Endothelial cell of umbilical vein (primary cell): Measurements from ENCODE around the gene ADAMTSL5. TPM values are rescaled to one million over a fixed set of nuclear protein-coding genes. Genes with fewer than 3 reads are reported as not detected.
"Not testable (repeated sequence)": the region's sequence is repeated elsewhere in the genome, so short reads cannot be mapped to it uniquely, and the experiment has no call there.

ENCODE experiments used
- BruUV-seq: library from RNA; stranded (reverse); fragments of 400-500 nt; replicated peaks from 2 replicates; lab custom pipeline; 2021; lab: Mats Ljungman, UMichigan
- CTCF ChIA-PET: fragments of 300-600, 350-600 bp; sonication (Branson Sonifier 250); formaldehyde crosslinking; loops from one replicate; lab custom pipeline; 2021; ENCODE audit warnings: antibody characterized with exemption, inconsistent platforms; lab: Charles Lee
- POLR2A ChIA-PET: fragments of 300-600, 350-600 bp; sonication (Branson Sonifier 250); formaldehyde crosslinking; loops from one replicate; lab custom pipeline; 2021; ENCODE audit warnings: antibody characterized with exemption, inconsistent platforms; lab: Charles Lee
- DNase-seq: peaks from one replicate; pipeline ENCODE4 v3.0.0-alpha.2; 2011; ENCODE audit warnings: low read depth, low spot score
- FAIRE-seq: peaks from 2 replicates; lab custom pipeline; 2011; peaks lifted over from hg19 to GRCh38; lab: Jason Lieb, UNC
- H2AFZ ChIP-seq: 2 replicates; pipeline ENCODE4 v1.6.0; 2012; ENCODE audit warnings: low read depth, low read length, control low read depth, inconsistent platforms
- H3K27ac ChIP-seq: 2 replicates; pipeline ENCODE4 v1.5.1; 2011; ENCODE audit warnings: low read depth, mild to moderate bottlenecking, control low read depth, low read length, moderate library complexity; ENCODE audit not compliant: insufficient read depth
- H3K27me3 ChIP-seq, 2 experiments: 2 replicates each; pipeline versions ENCODE4 v1.6.0 to v1.6.1; 2011; ENCODE audit warnings: low read length in 2 of 2, mixed read lengths in 1 of 2; ENCODE audit not compliant: control insufficient read depth in 2 of 2, insufficient read depth in 2 of 2
- H3K36me3 ChIP-seq, 2 experiments: 2 replicates in 1 of 2; 3 replicates in 1 of 2; pipeline ENCODE4 v1.5.1; 2011; ENCODE audit warnings: low read length in 2 of 2, mild to moderate bottlenecking in 1 of 2, moderate library complexity in 1 of 2; ENCODE audit not compliant: control insufficient read depth in 2 of 2, insufficient read depth in 2 of 2; ENCODE audit errors: extremely low read depth in 1 of 2
- H3K4me1 ChIP-seq: 3 replicates; pipeline ENCODE4 v1.5.1; 2011; ENCODE audit warnings: mild to moderate bottlenecking, low read length; ENCODE audit not compliant: control insufficient read depth, insufficient read depth; ENCODE audit errors: extremely low read depth
- H3K4me2 ChIP-seq: 2 replicates; pipeline ENCODE4 v1.6.1; 2011; ENCODE audit warnings: low read length, control low read depth, mixed read lengths; ENCODE audit not compliant: insufficient read depth
- H3K4me3 ChIP-seq, 3 experiments: fragments of 200-600 bp in 1 of 3; sonication (generic), shearing (Covaris generic) in 1 of 3; replicated peaks in 1 of 3; 2 replicates each; pipeline ENCODE4 v1.5.1; 2011 to 2016; ENCODE audit warnings: control low read depth in 3 of 3, low read length in 3 of 3, mild to moderate bottlenecking in 2 of 3, inconsistent platforms in 1 of 3, low read depth in 1 of 3, moderate library complexity in 1 of 3; ENCODE audit not compliant: insufficient read depth in 1 of 3
- H3K79me2 ChIP-seq: 2 replicates; pipeline ENCODE4 v1.6.0; 2012; ENCODE audit warnings: low read length, inconsistent platforms; ENCODE audit not compliant: control insufficient read depth, insufficient read depth
- H3K9ac ChIP-seq: replicated peaks from 2 replicates; pipeline ENCODE3; 2011; ENCODE audit warnings: low read length, control low read depth; ENCODE audit not compliant: insufficient read depth; ENCODE audit errors: extremely low read depth
- H3K9me1 ChIP-seq: replicated peaks from 3 replicates; pipeline ENCODE4 v1.6.0; 2011; ENCODE audit warnings: mild to moderate bottlenecking, low read length; ENCODE audit not compliant: control insufficient read depth, insufficient read depth; ENCODE audit errors: extremely low read depth
- H3K9me3 ChIP-seq: replicated peaks from 2 replicates; pipeline ENCODE4 v1.5.1; 2012; ENCODE audit warnings: low read length, inconsistent platforms; ENCODE audit not compliant: control insufficient read depth, insufficient read depth
- H4K20me1 ChIP-seq: replicated peaks from 2 replicates; pipeline ENCODE3; 2011; ENCODE audit warnings: mild to moderate bottlenecking, low read length; ENCODE audit not compliant: control insufficient read depth, insufficient read depth; ENCODE audit errors: extremely low read depth
- EZH2 ChIP-seq: IDR thresholded peaks from 2 replicates; pipeline ENCODE4 v1.6.1; 2012; ENCODE audit warnings: borderline replicate concordance, low read depth, mild to moderate bottlenecking, moderate library complexity, low read length, inconsistent platforms; ENCODE audit not compliant: severe bottlenecking
- FOS ChIP-seq: IDR thresholded peaks from 2 replicates; pipeline ENCODE4 v1.6.1; 2011; ENCODE audit warnings: mild to moderate bottlenecking, low read length, moderate library complexity, borderline replicate concordance; ENCODE audit not compliant: insufficient read depth
- GATA2 ChIP-seq: IDR thresholded peaks from 2 replicates; pipeline ENCODE4 v1.7.0; 2011; ENCODE audit warnings: low read depth, mild to moderate bottlenecking, moderate library complexity, mixed read lengths, low read length; ENCODE audit not compliant: insufficient read length, insufficient read depth
- JUN ChIP-seq: IDR thresholded peaks from 2 replicates; pipeline ENCODE4 v1.6.1; 2011; ENCODE audit warnings: borderline replicate concordance, low read depth; ENCODE audit not compliant: insufficient read length, insufficient read depth
- MYC ChIP-seq: IDR thresholded peaks from one replicate; pipeline ENCODE4 v1.6.1; 2011; ENCODE audit warnings: mild to moderate bottlenecking, low read depth, low read length
- POLR2A ChIP-seq: IDR thresholded peaks from 2 replicates; pipeline ENCODE4 v1.6.1; 2012; ENCODE audit warnings: low read depth, mild to moderate bottlenecking, control low read depth, low read length
- POLR2AphosphoS5 ChIP-seq: IDR thresholded peaks from 2 replicates; pipeline ENCODE4 v1.6.1; 2012; ENCODE audit warnings: low read depth, mild to moderate bottlenecking, control low read depth, low read length, moderate library complexity; ENCODE audit not compliant: insufficient read depth
- dilution Hi-C: fragments of 300-500 bp; cut with MboI; formaldehyde crosslinking; loops from one replicate; pipeline ENCODE4 v1.15.0; 2019; ENCODE audit warnings: low sequenced_read_pairs; ENCODE audit not compliant: extremely low pct_ligation_motif_present
- intact Hi-C: fragments of 100-400 bp; cut with micrococcal nuclease; formaldehyde crosslinking; loops from one replicate; pipeline ENCODE4 v1.10.0; 2022
- polyA plus RNA-seq, 4 experiments: library from polyadenylated mRNA; depleted of rRNA in 3 of 4; stranded (reverse) in 3 of 4; unstranded in 1 of 4; fragments of >200 nt; gene quantifications; 2 replicates each; pipeline versions ENCODE4 v1.2.1 to v1.2.3, GENCODE V29; 2011 to 2012; ENCODE audit warnings: missing spikeins in 1 of 4
- total RNA-seq: library from RNA; stranded (reverse); gene quantifications from 2 replicates; pipeline ENCODE4 v1.2.3, GENCODE V29; 2021
- TF ChIP-seq, protein P1 (sequence below), 2 donors: IDR thresholded peaks; 1 replicate in 1 of 2; 2 replicates in 1 of 2; pipeline ENCODE4 v1.5.1; 2011; ENCODE audit warnings: low read length in 2 of 2, mild to moderate bottlenecking in 2 of 2, moderate library complexity in 2 of 2, control low read depth in 1 of 2, inconsistent platforms in 1 of 2, low read depth in 1 of 2; ENCODE audit not compliant: insufficient read depth in 1 of 2; ENCODE audit errors: extremely low read depth in 1 of 2
- TF ChIP-seq, protein P2 (sequence below): IDR thresholded peaks from 2 replicates; pipeline ENCODE4 v1.6.1; 2011; ENCODE audit not compliant: insufficient read depth, insufficient read length

ADAMTSL5 gene
- total and polyA plus RNA-seq, 2 donors (not counting 3 experiments of a cell fraction or from before 2014, with no cell fraction given) = 0.07 TPM; not detected in 1

DNA sequence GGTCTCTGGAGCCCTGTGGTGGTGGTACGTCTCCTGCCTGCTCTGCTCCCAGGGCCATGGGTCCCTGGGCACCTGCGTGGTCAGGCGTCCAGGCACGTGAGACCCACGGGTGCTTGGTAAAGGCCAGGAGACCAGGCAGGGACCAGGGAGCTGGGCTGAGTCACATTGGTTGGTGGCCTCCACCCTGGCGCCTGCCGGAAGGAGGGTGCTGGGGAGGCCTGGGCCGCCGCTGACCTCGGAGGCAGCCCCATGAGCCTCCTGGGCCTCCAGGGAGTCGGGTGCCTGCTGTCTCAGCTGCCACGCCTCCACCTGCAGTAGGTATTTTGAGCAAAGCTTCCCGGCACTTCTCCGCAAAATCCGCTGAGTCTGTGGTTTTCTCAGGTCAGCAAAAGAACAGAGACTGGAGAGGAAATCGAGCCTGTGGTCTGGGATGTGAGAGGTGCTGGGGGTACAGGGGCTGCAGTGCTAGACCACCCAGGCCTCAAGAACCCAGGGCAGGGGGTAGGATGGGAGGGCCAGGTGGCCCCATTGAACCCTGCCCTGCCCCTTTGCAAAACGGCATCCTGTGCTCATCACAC, 7.5 kb upstream of the ADAMTSL5 start:
- dilution Hi-C loops (no loop called here), intact Hi-C loops (no loop called here)
- BruUV-seq = no TSS peak
- H3K9ac ChIP-seq = no peak overlapping the region
- H3K4me2 ChIP-seq = no peak overlapping the region
- no peak overlapping the region for H2AFZ ChIP-seq
- H3K4me3 ChIP-seq = no peak overlapping the region
- POLR2A ChIA-PET = no interaction called here
- H4K20me1 ChIP-seq = no peaks in the 10 kb centered on the region
- FAIRE-seq = no peak
- peaks cover 9 to 12% of the 10 kb centered on the region in 2 experiments for H3K27me3 ChIP-seq
- no peaks in the 10 kb centered on the region for H3K36me3 ChIP-seq
- no peaks in the 10 kb centered on the region for H3K79me2 ChIP-seq
- no peaks in the 10 kb centered on the region for H3K9me3 ChIP-seq
- TF ChIP-seq GATA2 (no peak), EZH2 (no peak), POLR2A (no peak), JUN (no peak), POLR2AphosphoS5 (no peak), FOS (no peak), MYC (no peak)
- TF ChIP-seq, protein P1, sequence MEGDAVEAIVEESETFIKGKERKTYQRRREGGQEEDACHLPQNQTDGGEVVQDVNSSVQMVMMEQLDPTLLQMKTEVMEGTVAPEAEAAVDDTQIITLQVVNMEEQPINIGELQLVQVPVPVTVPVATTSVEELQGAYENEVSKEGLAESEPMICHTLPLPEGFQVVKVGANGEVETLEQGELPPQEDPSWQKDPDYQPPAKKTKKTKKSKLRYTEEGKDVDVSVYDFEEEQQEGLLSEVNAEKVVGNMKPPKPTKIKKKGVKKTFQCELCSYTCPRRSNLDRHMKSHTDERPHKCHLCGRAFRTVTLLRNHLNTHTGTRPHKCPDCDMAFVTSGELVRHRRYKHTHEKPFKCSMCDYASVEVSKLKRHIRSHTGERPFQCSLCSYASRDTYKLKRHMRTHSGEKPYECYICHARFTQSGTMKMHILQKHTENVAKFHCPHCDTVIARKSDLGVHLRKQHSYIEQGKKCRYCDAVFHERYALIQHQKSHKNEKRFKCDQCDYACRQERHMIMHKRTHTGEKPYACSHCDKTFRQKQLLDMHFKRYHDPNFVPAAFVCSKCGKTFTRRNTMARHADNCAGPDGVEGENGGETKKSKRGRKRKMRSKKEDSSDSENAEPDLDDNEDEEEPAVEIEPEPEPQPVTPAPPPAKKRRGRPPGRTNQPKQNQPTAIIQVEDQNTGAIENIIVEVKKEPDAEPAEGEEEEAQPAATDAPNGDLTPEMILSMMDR (IDR thresholded peaks at IDR 0.05; ENCODE audit: extremely low read depth in 1 of 2, insufficient read depth in 1 of 2, low read depth in 1 of 2, low read length in 2 of 2) = no peak
- TF ChIP-seq, protein P2, sequence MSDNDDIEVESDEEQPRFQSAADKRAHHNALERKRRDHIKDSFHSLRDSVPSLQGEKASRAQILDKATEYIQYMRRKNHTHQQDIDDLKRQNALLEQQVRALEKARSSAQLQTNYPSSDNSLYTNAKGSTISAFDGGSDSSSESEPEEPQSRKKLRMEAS = no peak
- H3K27ac ChIP-seq = no peak overlapping the region
- no peak for DNase-seq
- CTCF ChIA-PET = no interaction called here
- no peaks in the 10 kb centered on the region for H3K4me1 ChIP-seq
- no peaks in the 10 kb centered on the region for H3K9me1 ChIP-seq

GRCh38 chr19:1519802-1520201, 7.0 kb upstream of the ADAMTSL5 start:
- H3K4me1 ChIP-seq, BruUV-seq, CTCF ChIA-PET, H3K79me2 ChIP-seq, H3K36me3 ChIP-seq, FAIRE-seq, H3K9me3 ChIP-seq, H3K27ac ChIP-seq, intact Hi-C loops, H3K27me3 ChIP-seq, dilution Hi-C loops, H2AFZ ChIP-seq, H3K4me2 ChIP-seq, H3K4me3 ChIP-seq, H4K20me1 ChIP-seq, DNase-seq, H3K9me1 ChIP-seq, H3K9ac ChIP-seq, POLR2A ChIA-PET: not testable (repeated sequence)
